Calu3 (cell line): ENCODE results near the gene PACRG. TPM values are rescaled to one million over a fixed set of nuclear protein-coding genes. Genes with fewer than 3 reads are reported as not detected.
A peak's percentile ranks its signal among the peaks of the same experiment; 100 is the strongest.

ENCODE experiments used
- BruUV-seq: library from RNA; stranded (reverse); fragments of 400-500 nt; replicated peaks from 2 replicates; lab custom pipeline; 2021; lab: Mats Ljungman, UMichigan
- CTCF ChIA-PET: fragments of 300-600 bp; sonication (Branson Sonifier 250); formaldehyde crosslinking; loops from one replicate; lab custom pipeline; 2022; ENCODE audit warnings: antibody characterized with exemption; lab: Charles Lee
- DNase-seq: peaks from one replicate; pipeline ENCODE4 v3.0.0; 2022
- H3K27ac Mint-ChIP-seq: one replicate; pipeline ENCODE4 v1.8.0; 2022; ENCODE audit warnings: mixed read lengths; ENCODE audit not compliant: unreplicated experiment
- H3K27me3 Mint-ChIP-seq: one replicate; pipeline ENCODE4 v1.8.0; 2022; ENCODE audit warnings: mixed read lengths; ENCODE audit not compliant: unreplicated experiment
- H3K36me3 Mint-ChIP-seq: one replicate; pipeline ENCODE4 v1.8.0; 2022; ENCODE audit warnings: mild to moderate bottlenecking, moderate library complexity, mixed read lengths; ENCODE audit not compliant: insufficient read depth, unreplicated experiment
- H3K4me1 Mint-ChIP-seq: one replicate; pipeline ENCODE4 v1.8.0; 2022; ENCODE audit warnings: mild to moderate bottlenecking, low read depth, mixed read lengths; ENCODE audit not compliant: unreplicated experiment
- H3K4me3 Mint-ChIP-seq: one replicate; pipeline ENCODE4 v1.8.0; 2022; ENCODE audit warnings: mild to moderate bottlenecking, low read depth, moderate library complexity, mixed read lengths; ENCODE audit not compliant: unreplicated experiment
- H3K9me3 Mint-ChIP-seq: one replicate; pipeline ENCODE4 v1.8.0; 2022; ENCODE audit warnings: low read depth, mixed read lengths; ENCODE audit not compliant: unreplicated experiment
- CTCF ChIP-seq: fragments of 200-600 bp; IDR thresholded peaks from one replicate; pipeline ENCODE4 v1.8.0; 2022; ENCODE audit warnings: antibody characterized with exemption; ENCODE audit not compliant: unreplicated experiment
- intact Hi-C: fragments of 100-400 bp; cut with micrococcal nuclease; formaldehyde crosslinking; loops from one replicate; pipeline ENCODE4 v1.10.0; 2022; ENCODE audit not compliant: unreplicated experiment
- total RNA-seq: library from RNA; stranded (reverse); gene quantifications from 2 replicates; pipeline ENCODE4 v1.2.3, GENCODE V29; 2022

PACRG gene
- total RNA-seq, 1 experiment from 2014 or later = 1.5 TPM

- Mint-ChIP-seq H3K27ac (peak overlapping the region; percentile 93), H3K27me3 (no peaks in the 10 kb centered on the region), H3K4me1 (peaks cover 61% of the 10 kb centered on the region), H3K4me3 (peak overlapping the region; percentile 63), H3K36me3 (peaks cover 18% of the 10 kb centered on the region), H3K9me3 (peaks cover 2% of the 10 kb centered on the region)
- no peak for TF ChIP-seq CTCF
- DNase-seq = peak; percentile 79
- CTCF ChIA-PET = interaction anchor here (0.7 to 1.3 kb wide), 6 partner anchors 13 to 1821 kb away, joined by 3 to 7 read pairs (median 4); no protein-coding TSS in a partner anchor
- intact Hi-C loops = loop anchor here (1.0 to 2.0 kb wide), 4 partner anchors 14 to 144 kb away; no protein-coding TSS in a partner anchor
- no TSS peak for BruUV-seq
Observed at GRCh38 chr6:163324688-163325389, 597.1 kb downstream of the PACRG start.

GRCh38 chr6:163325390-163325784 is 597.6 kb downstream of the PACRG start:
- Mint-ChIP-seq H3K9me3 (peaks cover 2% of the 10 kb centered on the region), H3K27me3 (no peaks in the 10 kb centered on the region), H3K4me1 (peaks cover 61% of the 10 kb centered on the region), H3K4me3 (peak overlapping the region; percentile 63), H3K27ac (peak overlapping the region; percentile 93), H3K36me3 (peaks cover 18% of the 10 kb centered on the region)
- CTCF ChIA-PET = interaction anchor here (0.7 to 1.3 kb wide), 6 partner anchors 14 to 1821 kb away, joined by 3 to 7 read pairs (median 4); no protein-coding TSS in a partner anchor
- no peak for TF ChIP-seq CTCF
- no TSS peak for BruUV-seq
- intact Hi-C loops = loop anchor here (2.0 kb wide), 3 partner anchors 15 to 145 kb away; no protein-coding TSS in a partner anchor
- DNase-seq = no peak

DNA sequence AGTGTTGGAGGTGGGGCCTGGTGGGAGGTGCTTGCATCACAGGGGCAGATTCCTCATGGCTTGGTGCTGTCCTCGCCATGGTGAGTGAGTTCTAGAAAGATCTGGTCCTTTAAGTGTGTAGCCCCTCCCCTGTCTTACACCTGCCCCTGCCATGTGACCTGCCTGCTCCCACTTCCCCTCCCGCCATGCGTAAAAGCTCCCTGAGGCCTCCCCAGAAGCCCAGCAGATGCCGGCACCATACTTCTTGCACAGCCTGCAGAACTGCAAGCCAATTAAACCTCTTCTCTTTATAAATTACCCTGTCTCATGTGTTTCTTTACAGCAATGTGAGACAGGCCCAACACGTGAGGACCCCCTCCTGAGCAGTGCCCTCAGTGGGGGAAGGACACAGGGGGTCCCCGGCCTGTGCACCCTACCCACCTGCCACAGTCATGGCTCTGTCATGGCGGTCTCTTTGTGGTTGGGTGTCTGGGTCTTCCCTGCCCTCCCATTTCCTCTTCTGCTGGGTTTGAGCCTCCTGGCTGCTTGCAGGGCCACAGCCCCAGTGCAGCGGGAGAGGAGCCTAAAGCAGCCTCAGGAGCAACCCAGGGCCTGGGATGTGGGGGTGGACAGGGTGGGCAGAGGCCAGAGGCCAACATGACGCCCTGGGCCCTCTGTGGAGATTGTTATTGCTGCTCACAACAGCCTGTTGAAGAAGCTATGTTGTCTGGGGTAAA is 599.5 kb downstream of the PACRG start:
- no peaks in the 10 kb centered on the region for H3K27me3 Mint-ChIP-seq
- no peak for TF ChIP-seq CTCF
- intact Hi-C loops = no loop called here
- BruUV-seq = no TSS peak
- peaks cover 45% of the 10 kb centered on the region for H3K4me1 Mint-ChIP-seq
- DNase-seq = no peak
- peaks cover 14% of the 10 kb centered on the region for H3K36me3 Mint-ChIP-seq
- H3K27ac Mint-ChIP-seq = no peak overlapping the region
- CTCF ChIA-PET = no interaction called here
- no peak overlapping the region for H3K4me3 Mint-ChIP-seq
- H3K9me3 Mint-ChIP-seq = peaks cover 2% of the 10 kb centered on the region

DNA sequence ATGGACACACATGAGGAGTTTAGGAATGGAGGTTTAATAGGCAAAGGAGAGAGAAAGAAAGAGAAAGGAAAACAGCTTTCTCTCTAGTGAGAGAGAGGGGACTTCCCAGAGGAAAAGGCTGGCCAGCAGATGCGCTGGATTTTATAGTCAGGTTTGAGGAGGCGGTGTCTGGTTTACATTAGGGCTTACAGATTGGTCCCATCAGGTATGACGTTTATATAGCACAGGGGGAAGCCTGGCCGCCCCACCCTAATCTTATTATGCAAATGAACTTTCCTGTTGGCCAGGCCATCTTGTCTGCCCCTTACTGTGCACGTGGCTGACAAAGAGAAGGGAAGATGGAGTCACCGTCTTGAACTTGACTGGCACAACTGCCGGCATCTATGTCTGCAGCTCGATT is 600.1 kb downstream of the PACRG start:
- Mint-ChIP-seq H3K36me3 (peaks cover 14% of the 10 kb centered on the region), H3K4me3 (no peak overlapping the region), H3K4me1 (peaks cover 42% of the 10 kb centered on the region), H3K9me3 (peaks cover 2% of the 10 kb centered on the region), H3K27me3 (no peaks in the 10 kb centered on the region), H3K27ac (no peak overlapping the region)
- no peak for TF ChIP-seq CTCF
- CTCF ChIA-PET = no interaction called here
- intact Hi-C loops = no loop called here
- no TSS peak for BruUV-seq
- DNase-seq = no peak
